ENCODE measurements around the gene GSK3A.
"Not testable (repeated sequence)": the region's sequence is repeated elsewhere in the genome, so short reads cannot be mapped to it uniquely, and the experiment has no call there.

Gene GSK3A

GRCh38 chr19:42268142-42268703 lies 25.8 kb upstream of the GSK3A start:
- peak; percentile 96 for DNase-seq (ENCODE audit: low spot score)

GRCh38 chr19:42267644-42268141 lies 25.3 kb upstream of the GSK3A start:
- DNase-seq (ENCODE audit: low spot score), result no peak

GRCh38 chr19:42266928-42267603 lies 24.7 kb upstream of the GSK3A start:
- DNase-seq (ENCODE audit: low spot score), result not testable (repeated sequence)

DNA sequence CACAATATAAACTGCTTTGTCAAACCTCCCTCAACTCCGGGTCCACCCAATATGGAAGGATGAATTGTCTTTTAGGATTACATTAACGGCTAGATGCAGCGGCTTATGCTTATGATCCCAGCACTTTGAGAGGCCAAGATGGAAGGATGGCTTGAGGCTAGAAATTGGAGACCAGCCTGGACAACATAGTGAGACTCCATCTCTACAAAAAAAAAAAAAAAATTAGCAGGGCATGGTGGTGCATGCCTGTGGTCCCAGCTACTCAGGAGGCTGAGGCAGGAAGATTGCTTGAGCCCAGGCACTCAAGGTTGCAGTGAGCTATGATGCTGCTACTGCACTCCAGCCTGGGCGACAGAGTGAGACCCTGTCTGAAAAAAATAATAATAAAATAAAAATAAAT lies 23.7 kb upstream of the GSK3A start:
- DNase-seq (ENCODE audit: low spot score), result not testable (repeated sequence)

- no peak for DNase-seq (ENCODE audit: low spot score)
These were observed 19.4 kb upstream of the GSK3A start for GRCh38 chr19:42261763-42262162.

GRCh38 chr19:42257842-42258241 lies 15.4 kb upstream of the GSK3A start:
- DNase-seq (ENCODE audit: low spot score), result not testable (repeated sequence)

DNA sequence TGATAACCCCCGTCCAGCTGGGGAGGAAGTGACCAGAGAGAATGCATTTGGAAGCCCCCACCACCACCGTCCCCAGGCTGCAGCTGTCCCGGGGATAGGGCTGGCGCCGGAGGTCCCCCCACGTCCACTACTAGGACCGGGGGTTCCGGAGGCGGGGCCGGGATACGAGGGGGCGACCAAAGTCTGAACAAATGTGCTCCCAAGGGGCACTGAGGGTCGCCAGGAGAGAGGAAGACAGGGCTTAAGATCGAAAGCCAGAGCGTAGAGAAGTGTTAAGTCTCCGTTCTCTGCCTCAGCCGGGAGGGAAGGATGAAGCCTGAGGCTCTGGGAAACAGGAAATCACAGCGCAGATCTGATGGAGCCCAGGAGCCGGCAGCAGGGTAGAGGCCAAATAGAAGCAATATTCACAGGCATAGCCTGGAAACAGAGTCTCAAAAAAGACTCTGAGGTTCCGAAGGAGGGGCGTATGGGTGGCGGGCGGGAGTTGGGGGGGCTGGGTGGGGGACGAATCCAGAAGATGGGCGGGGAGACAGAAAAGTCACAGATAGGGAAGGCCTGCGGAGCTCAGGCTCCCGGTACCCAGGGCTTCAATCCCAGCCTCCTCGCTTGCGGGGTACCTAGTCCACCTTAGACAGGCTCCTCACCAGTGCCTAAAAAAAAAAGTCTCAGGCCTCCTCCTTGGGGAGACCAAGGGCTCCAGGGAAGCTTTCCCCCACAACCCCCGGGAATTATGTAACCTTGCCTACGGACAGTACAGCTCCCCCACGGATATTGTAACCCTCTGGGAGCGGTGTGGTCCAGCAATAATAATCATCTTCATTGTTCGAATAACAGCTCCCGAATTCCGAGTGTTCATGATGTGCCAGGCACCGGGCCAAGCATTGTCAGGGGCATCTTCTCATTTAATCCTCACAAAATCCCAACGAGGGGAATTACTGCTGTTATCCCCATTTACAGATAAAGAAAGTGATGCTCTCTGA lies 13.7 kb upstream of the GSK3A start:
- no peak for DNase-seq (ENCODE audit: low spot score)

GRCh38 chr19:42254850-42255765 lies 12.7 kb upstream of the GSK3A start, which contains the start of gene ERF:
TSS of gene ERF (minus strand) at chr19:42255128. CDS start at chr19:42254999, 129 bp downstream.
- peak; percentile 92 for DNase-seq (ENCODE audit: low spot score)

GRCh38 chr19:42254089-42254849 lies 11.9 kb upstream of the GSK3A start:
- DNase-seq (ENCODE audit: low spot score), result peak; percentile 73

- DNase-seq (ENCODE audit: low spot score), result peak; percentile 91
These were observed 11.1 kb upstream of the GSK3A start for GRCh38 chr19:42253245-42254088.

DNA sequence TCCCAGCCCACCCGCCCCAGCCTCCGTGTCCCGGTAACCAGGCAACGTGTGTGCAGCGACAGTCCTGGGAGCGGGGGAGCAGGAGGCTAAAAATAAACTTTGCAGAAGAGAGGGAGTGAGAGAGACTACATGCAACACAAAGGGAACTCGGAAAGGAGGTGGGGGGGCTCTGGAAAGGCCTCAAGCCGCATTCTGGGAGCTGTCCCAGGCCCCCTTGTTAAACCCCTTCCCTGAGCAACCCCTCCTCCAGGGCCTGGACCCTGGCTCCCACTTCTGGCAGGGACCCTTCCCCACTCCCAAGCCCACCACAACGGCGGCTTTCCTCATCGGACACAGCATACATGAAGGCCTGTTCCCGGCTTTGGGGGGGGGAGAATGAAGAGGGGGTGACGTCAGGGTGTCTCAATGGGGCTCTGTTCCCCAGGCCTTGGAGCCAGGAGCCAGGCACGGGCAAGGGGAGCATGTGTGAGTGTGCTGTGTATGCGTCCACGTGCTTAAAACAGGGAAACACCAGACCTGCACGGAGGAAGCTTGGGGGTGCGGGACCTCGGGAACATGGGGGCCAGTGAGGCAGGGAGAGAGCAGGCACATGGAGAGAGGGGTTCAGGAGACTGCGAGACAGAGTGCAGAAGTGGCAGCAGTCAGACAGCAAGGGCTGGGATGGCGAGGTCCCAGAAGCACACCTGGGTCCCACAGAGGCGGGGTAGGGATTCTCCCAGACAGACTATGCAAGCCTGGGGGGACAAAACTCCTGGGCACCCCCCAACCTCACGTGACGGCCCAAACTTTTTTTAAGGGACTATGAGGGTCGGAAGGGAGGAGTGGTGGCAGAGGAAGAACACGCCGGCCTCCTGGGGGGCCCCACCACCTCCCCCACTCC lies 10.2 kb upstream of the GSK3A start:
- no peak for DNase-seq (ENCODE audit: low spot score)

DNA sequence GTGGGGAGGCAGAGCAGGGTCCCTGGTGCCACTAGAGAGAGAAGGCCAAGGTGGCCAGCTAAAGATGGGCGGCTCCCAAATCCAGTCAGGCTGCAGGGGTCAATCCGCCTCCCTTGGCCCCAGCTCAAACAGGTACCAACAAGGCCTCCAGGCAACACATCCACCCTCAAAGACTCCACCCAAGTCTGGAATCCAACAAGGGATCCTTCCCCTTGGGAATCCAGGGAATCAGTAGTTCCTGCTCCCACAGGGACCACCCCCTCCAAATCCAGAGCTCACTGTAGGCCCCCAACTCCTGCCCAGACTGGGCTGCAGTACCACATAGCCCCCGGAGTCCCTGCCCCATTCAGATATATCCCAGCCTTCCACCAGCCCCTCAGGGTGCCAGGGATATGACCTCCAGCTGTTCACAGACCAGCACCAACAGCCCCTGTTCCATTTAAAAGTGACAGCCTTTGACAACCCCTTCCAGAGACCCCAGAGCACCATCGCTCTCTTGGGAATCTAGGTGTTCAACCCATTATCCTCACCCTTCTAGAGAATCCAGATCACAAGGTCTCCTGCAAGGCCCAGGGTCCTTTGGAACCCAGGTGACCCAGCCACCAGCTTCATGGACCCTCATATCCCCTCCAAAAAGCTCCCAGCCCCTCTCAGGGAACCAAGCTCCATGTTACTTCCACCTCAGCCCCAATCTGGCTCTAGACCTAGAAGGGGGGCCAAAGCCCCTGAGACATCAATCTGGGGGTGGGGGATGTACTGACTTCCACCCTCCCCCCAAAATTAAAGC lies 9.4 kb upstream of the GSK3A start:
- DNase-seq (ENCODE audit: low spot score), result no peak

DNA sequence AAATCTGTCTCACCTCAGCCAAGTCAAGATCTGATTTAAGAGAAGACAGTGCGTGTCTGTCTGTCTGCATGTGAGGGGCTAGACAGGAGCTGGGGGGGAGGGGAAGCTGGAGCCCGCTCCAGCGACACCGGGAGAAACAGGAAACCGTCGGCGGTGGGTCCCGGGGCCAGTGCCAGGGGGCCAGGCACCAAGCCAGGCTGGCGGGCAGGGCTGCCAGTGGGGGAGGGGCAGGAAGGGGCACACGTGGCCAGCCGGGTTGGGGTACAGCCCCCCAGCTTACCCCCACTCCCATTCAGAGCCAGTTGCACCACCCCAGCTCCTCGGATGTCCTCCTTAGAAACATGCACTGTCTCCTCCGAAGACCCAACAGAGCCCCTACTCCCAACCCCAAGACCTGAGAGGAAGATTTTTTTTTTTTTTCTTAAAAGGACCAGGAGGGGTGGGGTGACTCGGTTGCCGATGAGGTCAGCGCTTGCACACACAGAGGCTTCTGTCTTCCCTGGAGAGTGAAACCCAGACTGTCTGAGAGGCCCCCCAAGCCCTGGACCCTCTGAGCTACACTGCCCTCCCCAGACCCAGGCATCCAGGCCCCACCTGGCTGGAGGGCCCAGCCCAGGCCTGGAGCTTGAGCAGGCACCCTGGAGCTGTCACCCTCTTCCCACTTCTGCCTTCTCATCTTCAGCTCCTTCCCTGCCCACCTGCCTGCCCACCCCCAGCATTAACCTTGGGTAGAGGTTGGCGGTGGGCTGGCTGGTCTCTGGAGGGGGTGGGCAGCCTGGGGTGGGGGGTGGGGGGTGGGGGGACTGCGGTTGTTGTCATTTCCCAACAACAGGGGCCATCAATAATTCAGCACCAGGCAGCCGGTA lies 8.5 kb upstream of the GSK3A start:
- no peak for DNase-seq (ENCODE audit: low spot score)

DNA sequence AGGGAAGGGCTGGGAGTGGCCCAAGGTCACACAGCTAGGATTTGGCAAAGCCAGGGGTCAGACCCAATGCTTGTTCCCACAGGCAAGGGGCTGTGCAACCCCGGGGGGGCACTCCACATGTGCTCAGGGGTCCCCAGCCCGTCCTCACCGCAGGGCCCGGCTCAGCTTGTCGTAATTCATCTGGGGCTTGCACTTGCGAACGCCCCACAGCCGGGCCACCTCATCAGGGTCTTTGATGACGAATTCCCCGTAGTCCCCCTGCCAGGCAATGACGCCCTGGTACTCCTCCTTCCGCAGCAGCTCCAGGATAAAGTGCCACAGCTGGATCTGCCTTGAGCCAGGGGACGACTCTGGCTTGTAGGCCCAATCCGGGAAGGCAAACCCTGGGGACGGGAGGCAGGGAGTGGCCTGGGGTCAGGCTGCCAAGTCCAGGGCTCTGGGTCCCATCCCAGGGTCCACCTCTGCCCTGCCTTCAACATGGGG lies 7.8 kb upstream of the GSK3A start:
- DNase-seq (ENCODE audit: low spot score), result no peak

- no peak for DNase-seq (ENCODE audit: low spot score)
These were observed 7.4 kb upstream of the GSK3A start for GRCh38 chr19:42249769-42250168.

GRCh38 chr19:42249149-42249750 lies 6.8 kb upstream of the GSK3A start:
- DNase-seq (ENCODE audit: low spot score), result no peak

Data from HuH-7.5 (cell line).